Measurements from ENCODE around the gene RHBDL2.

DNA sequence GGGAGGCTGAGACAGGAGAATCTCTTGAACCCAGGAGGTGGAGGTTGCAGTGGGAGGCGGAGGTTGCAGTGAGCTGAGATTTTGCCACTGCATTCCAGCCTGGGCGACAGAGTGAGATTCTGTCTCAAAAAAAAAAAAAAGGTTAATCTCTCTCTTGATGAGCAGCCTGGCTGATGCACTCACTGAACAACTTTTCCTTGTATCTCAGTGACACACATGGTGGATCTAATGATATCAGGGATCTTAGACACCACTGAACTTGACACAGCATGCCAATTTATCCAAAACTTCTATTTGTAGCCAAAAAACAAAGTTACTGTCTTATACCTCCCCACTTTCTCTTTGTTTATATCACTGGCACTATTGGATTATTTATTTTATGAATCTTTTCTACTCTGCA is 16.2 kb downstream of the RHBDL2 start:
- TF ChIP-seq, protein P1, sequence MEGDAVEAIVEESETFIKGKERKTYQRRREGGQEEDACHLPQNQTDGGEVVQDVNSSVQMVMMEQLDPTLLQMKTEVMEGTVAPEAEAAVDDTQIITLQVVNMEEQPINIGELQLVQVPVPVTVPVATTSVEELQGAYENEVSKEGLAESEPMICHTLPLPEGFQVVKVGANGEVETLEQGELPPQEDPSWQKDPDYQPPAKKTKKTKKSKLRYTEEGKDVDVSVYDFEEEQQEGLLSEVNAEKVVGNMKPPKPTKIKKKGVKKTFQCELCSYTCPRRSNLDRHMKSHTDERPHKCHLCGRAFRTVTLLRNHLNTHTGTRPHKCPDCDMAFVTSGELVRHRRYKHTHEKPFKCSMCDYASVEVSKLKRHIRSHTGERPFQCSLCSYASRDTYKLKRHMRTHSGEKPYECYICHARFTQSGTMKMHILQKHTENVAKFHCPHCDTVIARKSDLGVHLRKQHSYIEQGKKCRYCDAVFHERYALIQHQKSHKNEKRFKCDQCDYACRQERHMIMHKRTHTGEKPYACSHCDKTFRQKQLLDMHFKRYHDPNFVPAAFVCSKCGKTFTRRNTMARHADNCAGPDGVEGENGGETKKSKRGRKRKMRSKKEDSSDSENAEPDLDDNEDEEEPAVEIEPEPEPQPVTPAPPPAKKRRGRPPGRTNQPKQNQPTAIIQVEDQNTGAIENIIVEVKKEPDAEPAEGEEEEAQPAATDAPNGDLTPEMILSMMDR (IDR thresholded peaks at IDR 0.05) = no peak
- TF ChIP-seq ZFX (IDR thresholded peaks at IDR 0.05; ENCODE audit: borderline replicate concordance) = no peak

All from 22Rv1 (cell line).